Activated CD4-positive, alpha-beta T cell treated with anti-CD3 and anti-CD28 coated beads for 24 hours (primary cell): ENCODE measurements around the gene GRIA1.

Experiments
- DNase-seq, 2 donors: peaks; one replicate each; pipeline ENCODE4 v3.0.0-alpha.2; 2020; ENCODE audit warnings: low read depth in 2 of 2

The GRIA1 gene

GRCh38 chr5:153779836-153780235 is 289.4 kb downstream of the GRIA1 start:
- DNase-seq, result no peak

- DNase-seq, result no peak
These were observed 290.6 kb downstream of the GRIA1 start for GRCh38 chr5:153780876-153781705.

- DNase-seq, result no peak
These were observed 292.3 kb downstream of the GRIA1 start for GRCh38 chr5:153782589-153783361.

- no peak for DNase-seq
These were observed 292.8 kb downstream of the GRIA1 start for GRCh38 chr5:153783362-153783658.

GRCh38 chr5:153784277-153784676 is 293.8 kb downstream of the GRIA1 start:
- no peak for DNase-seq

- no peak for DNase-seq
These were observed 300.9 kb downstream of the GRIA1 start for GRCh38 chr5:153791339-153791738.

- no peak for DNase-seq
These were observed 301.8 kb downstream of the GRIA1 start for GRCh38 chr5:153792305-153792704.

- no peak for DNase-seq
These were observed 303.2 kb downstream of the GRIA1 start for GRCh38 chr5:153793699-153794098.

- DNase-seq, result no peak
These were observed 303.9 kb downstream of the GRIA1 start for GRCh38 chr5:153794327-153794726.

GRCh38 chr5:153796527-153796926 is 306.1 kb downstream of the GRIA1 start:
- DNase-seq, result no peak

GRCh38 chr5:153797484-153797883 is 307.0 kb downstream of the GRIA1 start:
- DNase-seq, result no peak

GRCh38 chr5:153798830-153799229 is 308.4 kb downstream of the GRIA1 start:
- DNase-seq, result no peak

GRCh38 chr5:153799466-153799865 is 309.0 kb downstream of the GRIA1 start:
- no peak for DNase-seq

GRCh38 chr5:153802050-153802821 is 311.8 kb downstream of the GRIA1 start:
- no peak for DNase-seq

GRCh38 chr5:153807801-153808200 is 317.3 kb downstream of the GRIA1 start:
- DNase-seq, result no peak

- no peak for DNase-seq
These were observed 318.7 kb downstream of the GRIA1 start for GRCh38 chr5:153809166-153809565.

GRCh38 chr5:153813901-153814300 is 323.4 kb downstream of the GRIA1 start:
- DNase-seq, result no peak

GRCh38 chr5:153816870-153817269 is 326.4 kb downstream of the GRIA1 start:
- DNase-seq, result no peak

GRCh38 chr5:153818626-153819025 is 328.2 kb downstream of the GRIA1 start:
- no peak for DNase-seq

GRCh38 chr5:153823036-153823435 is 332.6 kb downstream of the GRIA1 start:
- DNase-seq, result no peak

GRCh38 chr5:153824909-153825308 is 334.4 kb downstream of the GRIA1 start:
- DNase-seq, result no peak

- DNase-seq, result no peak
These were observed 336.9 kb downstream of the GRIA1 start for GRCh38 chr5:153827397-153827796.
